Erythroblast (primary cell): ENCODE results near the gene BCKDHB.

ENCODE experiments used
- GATA1 ChIP-seq: IDR thresholded peaks from 2 replicates; pipeline ENCODE4 v1.6.1; 2011; ENCODE audit warnings: low read depth, mild to moderate bottlenecking, control low read depth, low read length, moderate library complexity
- POLR2A ChIP-seq: IDR thresholded peaks from 2 replicates; pipeline ENCODE4 v1.6.1; 2011; ENCODE audit warnings: mild to moderate bottlenecking, low read length

- no peak for TF ChIP-seq POLR2A
- TF ChIP-seq GATA1 = no peak
Measured at GRCh38 chr6:80163754-80164187, 57.3 kb downstream of the BCKDHB start.
